HepG2 (cell line): ENCODE measurements around the gene ABI3BP.

Source experiments
- CTCF ChIP-seq: sonication (generic); formaldehyde crosslinking; IDR thresholded peaks from 2 replicates; pipeline ENCODE4 v1.5.0; 2020; ENCODE audit warnings: mild to moderate bottlenecking, missing genetic modification reagents, moderate library complexity
- TAF1 ChIP-seq: sonication (generic); formaldehyde crosslinking; IDR thresholded peaks from 2 replicates; pipeline ENCODE4 v1.4.0; 2020; ENCODE audit warnings: missing genetic modification reagents
- YY1 ChIP-seq: IDR thresholded peaks from 2 replicates; pipeline ENCODE4 v1.6.1; 2011; ENCODE audit warnings: low read length, low read depth, moderate library complexity, mild to moderate bottlenecking; ENCODE audit not compliant: insufficient read depth, insufficient replicate concordance
- TF ChIP-seq, protein P1 (sequence below): sonication (generic); formaldehyde crosslinking; IDR thresholded peaks from 2 replicates; pipeline ENCODE4 v1.4.0; 2020; ENCODE audit warnings: missing genetic modification reagents

GRCh38 chr3:100802126-100802525 lies 191.1 kb downstream of the ABI3BP start:
- TF ChIP-seq CTCF (CRISPR knock-in tag) (no peak), YY1 (no peak), TAF1 (no peak)
- TF ChIP-seq, protein P1, sequence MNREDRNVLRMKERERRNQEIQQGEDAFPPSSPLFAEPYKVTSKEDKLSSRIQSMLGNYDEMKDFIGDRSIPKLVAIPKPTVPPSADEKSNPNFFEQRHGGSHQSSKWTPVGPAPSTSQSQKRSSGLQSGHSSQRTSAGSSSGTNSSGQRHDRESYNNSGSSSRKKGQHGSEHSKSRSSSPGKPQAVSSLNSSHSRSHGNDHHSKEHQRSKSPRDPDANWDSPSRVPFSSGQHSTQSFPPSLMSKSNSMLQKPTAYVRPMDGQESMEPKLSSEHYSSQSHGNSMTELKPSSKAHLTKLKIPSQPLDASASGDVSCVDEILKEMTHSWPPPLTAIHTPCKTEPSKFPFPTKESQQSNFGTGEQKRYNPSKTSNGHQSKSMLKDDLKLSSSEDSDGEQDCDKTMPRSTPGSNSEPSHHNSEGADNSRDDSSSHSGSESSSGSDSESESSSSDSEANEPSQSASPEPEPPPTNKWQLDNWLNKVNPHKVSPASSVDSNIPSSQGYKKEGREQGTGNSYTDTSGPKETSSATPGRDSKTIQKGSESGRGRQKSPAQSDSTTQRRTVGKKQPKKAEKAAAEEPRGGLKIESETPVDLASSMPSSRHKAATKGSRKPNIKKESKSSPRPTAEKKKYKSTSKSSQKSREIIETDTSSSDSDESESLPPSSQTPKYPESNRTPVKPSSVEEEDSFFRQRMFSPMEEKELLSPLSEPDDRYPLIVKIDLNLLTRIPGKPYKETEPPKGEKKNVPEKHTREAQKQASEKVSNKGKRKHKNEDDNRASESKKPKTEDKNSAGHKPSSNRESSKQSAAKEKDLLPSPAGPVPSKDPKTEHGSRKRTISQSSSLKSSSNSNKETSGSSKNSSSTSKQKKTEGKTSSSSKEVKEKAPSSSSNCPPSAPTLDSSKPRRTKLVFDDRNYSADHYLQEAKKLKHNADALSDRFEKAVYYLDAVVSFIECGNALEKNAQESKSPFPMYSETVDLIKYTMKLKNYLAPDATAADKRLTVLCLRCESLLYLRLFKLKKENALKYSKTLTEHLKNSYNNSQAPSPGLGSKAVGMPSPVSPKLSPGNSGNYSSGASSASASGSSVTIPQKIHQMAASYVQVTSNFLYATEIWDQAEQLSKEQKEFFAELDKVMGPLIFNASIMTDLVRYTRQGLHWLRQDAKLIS (CRISPR knock-in tag), result no peak
